Measurements from ENCODE around the gene REC8.

REC8 gene

DNA sequence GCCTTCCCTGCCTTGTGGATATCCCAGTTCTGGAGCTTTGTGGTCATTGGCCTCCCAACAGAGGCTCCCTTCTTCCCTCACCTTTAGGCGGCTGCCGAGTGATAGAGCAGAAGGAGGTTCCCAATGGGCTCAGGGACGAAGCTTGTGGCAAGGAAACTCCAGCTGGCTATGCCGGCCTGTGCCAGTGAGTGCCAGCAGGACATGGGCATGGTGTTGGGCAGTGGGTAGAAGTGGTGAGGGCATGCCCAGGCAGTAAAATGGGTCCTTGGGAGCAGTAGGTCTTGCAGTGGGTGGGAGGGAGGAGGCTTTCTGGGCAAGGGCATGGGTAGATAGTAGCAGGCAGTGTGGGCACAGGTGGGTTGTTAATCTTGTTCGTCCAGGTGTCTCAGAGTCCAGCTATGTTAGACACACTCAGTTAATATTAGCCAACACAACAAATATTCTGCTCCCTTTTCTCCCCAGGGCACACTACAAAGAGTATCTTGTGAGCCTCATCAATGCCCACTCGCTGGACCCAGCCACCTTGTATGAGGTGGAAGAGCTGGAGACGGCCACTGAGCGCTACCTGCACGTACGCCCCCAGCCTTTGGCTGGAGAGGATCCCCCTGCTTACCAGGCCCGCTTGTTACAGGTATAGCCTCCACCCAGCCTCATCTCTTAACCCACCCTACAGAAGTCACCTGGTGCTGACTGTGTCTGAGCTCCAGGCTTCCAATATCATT, 11.9 kb upstream of the REC8 start:
- no peak for DNase-seq (ENCODE audit: low spot score)

DNA sequence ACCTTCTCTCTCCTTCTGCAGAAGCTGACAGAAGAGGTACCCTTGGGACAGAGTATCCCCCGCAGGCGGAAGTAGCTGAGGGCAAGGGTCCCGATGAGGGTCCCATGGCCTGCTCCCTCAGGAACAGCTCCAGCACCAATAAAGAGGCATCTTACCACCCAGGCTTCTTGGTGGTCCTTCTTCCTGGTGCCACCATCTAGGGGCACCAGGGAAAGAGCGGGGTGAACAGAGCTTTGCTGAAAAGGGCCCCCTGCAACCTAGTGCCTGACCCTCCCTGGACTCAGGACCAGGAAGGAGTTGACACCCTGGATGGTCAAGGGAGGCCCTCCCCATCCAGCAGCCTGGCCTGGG, 11.4 kb upstream of the REC8 start:
- DNase-seq (ENCODE audit: low spot score) = no peak

DNA sequence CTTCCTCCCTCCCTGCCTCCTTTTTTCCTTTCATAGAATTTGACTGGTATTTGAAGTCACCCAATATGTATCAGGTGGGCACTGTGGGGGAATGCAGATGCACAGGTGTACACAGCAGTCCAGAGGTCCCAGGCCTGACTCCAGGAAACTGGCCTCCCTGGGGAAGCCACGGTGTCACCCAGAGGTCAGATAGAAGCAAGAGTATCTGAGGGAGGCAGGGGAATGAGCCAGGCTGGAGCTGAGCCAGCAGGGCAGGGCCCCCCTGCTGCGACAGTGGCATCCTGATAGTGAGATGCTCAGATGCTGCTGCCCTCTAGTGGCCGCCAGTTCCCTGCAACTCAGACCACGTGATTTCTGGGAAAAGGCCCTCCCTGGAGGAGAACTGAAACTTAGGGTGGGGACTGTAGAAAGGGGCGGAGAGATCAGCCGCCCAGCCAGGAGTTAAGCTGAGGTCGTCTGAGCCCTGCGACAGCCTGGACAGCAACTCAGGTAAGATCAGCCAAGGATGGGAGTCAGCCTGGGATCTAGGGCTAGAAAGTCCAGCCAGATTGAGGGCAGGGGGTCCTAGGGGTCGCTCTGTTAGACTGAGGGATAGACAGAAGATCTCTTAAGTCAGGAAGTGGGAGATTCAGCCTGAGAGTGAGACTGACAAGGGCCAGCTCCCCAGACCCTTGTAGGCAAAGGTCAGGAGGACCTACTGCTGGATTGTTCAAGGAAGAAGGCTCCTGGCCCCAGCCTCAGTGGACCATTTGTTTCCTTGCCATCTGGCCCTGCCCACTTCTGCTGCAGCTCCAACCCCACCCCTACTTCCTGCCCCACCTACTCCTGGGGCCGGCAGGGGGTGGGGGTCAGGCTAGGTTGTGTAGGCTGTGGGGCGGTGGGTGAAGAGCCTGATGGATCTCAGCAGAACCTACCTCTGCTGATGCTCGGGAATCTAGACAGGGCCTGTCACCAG, 10.8 kb upstream of the REC8 start, which contains the start of gene IRF9:
Gene IRF9 (plus strand): TSS at position 416 of the 955 bp plus-strand sequence. CDS start 880 bp downstream, outside the sequence.
- peak; percentile 95 for DNase-seq (ENCODE audit: low spot score)

DNA sequence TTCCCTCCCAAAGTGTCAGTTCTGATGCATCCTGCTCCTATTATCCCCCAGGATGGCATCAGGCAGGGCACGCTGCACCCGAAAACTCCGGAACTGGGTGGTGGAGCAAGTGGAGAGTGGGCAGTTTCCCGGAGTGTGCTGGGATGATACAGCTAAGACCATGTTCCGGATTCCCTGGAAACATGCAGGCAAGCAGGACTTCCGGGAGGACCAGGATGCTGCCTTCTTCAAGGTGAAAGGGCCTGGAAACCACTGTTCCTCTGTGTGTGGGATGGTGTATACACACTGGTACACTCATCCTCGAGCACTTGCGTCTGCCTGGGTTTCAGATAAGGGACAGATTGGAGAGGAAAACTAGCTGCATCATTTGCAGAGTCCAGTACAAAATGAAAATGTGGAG, 9.8 kb upstream of the REC8 start:
- DNase-seq (ENCODE audit: low spot score) = no peak

DNA sequence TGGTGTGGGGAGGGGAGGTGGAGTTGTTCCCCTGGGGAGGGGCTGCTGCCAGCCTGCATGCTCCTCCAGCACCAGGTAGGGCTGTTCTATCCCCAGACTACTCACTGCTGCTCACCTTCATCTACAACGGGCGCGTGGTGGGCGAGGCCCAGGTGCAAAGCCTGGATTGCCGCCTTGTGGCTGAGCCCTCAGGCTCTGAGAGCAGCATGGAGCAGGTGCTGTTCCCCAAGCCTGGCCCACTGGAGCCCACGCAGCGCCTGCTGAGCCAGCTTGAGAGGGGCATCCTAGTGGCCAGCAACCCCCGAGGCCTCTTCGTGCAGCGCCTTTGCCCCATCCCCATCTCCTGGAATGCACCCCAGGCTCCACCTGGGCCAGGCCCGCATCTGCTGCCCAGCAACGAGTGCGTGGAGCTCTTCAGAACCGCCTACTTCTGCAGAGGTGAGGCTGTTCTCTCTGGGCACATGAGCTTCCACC, 7.3 kb upstream of the REC8 start:
- DNase-seq (ENCODE audit: low spot score) = no peak

DNA sequence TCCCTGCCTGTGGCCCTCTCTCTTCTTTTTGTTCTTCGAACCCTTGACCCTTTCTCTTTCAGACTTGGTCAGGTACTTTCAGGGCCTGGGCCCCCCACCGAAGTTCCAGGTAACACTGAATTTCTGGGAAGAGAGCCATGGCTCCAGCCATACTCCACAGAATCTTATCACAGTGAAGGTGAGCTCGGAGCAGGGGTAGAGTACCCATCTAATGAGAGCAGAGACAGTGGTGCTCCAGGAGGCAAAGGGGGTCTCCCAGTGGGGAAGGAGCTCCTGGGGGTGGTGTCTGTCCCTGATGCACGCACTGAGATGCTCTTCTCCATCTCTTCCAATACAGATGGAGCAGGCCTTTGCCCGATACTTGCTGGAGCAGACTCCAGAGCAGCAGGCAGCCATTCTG, 6.1 kb upstream of the REC8 start:
- no peak for DNase-seq (ENCODE audit: low spot score)

DNA sequence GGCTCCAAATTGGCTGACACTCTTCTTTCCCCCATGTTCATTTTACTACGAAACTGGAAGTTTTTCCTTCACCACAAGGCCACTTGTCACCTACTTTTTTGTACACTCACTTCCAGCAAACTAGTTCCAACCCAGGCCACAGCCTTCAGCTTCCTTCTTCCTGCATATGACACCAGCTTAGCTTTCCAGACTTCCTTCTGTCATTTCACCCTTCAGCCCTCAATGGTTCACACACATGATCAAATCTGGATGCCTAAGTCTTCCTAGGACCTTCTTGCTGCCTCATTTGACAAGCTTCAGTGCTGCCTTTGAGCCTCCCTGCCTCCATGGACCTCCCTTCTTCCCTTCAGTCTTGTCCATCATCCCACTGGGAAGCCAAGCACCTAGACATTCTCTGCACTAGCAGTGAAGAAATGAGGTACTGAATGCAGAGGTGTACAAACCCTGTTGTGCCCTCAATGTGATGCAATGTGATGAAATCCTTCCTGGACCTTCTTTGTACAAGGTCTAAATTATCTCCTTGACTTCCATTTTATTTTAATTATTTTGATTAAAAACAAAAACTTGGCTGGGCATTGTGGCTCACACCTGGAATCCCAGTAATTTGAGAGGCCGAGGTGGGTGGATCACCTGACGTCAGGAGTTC, 4.3 kb upstream of the REC8 start:
- DNase-seq (ENCODE audit: low spot score) = no peak

DNA sequence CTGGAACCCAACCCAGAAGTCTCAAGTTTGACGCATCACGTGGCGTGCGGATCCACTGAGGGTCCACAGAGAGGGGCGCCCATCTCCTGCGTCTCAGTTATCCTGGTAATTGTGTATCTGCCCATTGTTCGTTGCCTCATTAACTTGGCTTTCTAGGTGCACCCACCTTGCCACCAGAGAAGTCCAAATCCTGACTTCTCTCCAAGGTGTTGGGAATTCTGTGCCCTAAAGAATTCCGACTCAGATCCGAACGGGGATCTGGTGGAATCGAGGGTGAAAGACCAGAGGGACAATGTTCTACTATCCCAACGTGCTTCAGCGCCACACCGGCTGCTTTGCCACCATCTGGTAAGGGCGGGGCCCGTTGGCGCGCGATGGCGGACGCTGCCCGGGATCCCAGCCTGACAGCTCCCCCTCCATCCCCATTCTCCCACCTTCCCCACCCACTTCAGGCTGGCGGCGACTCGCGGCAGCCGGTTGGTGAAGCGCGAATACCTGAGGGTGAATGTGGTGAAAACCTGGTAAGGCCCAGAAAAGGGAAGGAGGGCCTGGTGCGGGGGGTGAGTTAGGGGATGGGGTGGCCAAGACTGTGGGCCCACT, 481 bp downstream of the REC8 start:
- no peak for DNase-seq (ENCODE audit: low spot score)

DNA sequence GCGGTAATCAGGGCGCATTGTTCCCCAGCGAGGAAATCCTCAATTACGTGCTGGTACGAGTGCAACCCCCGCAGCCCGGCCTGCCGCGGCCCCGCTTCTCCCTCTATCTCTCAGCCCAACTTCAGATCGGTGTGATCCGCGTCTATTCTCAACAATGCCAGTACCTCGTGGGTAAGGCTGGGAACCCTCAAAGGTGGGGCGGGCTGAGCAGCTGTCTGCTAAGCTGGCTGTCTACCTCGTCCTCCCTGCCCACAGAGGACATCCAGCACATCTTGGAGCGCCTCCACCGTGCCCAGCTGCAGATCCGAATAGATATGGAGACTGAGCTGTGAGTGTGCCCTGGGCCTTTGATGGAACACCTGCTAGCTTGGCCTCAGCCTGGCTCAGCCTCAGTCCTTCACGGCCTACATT, 996 bp downstream of the REC8 start:
- DNase-seq (ENCODE audit: low spot score) = no peak

DNA sequence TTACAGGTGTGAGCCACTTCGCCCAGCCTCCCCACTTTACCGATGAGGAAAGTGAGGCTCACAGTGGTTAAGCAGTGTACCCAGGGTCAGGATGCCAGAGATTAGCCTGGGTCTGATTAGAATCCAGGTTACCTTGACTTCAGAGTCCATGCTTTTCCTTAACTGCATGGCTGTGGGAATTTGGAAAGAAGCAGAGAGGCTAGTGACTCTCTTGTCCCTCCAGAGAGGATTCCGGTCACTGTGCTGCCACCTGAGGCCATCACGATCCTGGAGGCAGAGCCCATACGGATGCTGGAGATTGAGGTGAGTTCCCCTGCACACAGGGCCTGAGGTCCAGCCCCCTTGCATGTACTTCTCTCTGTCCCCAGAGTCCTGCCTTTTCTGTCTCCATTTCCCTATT, 4.7 kb downstream of the REC8 start:
- DNase-seq (ENCODE audit: low spot score) = no peak

DNA sequence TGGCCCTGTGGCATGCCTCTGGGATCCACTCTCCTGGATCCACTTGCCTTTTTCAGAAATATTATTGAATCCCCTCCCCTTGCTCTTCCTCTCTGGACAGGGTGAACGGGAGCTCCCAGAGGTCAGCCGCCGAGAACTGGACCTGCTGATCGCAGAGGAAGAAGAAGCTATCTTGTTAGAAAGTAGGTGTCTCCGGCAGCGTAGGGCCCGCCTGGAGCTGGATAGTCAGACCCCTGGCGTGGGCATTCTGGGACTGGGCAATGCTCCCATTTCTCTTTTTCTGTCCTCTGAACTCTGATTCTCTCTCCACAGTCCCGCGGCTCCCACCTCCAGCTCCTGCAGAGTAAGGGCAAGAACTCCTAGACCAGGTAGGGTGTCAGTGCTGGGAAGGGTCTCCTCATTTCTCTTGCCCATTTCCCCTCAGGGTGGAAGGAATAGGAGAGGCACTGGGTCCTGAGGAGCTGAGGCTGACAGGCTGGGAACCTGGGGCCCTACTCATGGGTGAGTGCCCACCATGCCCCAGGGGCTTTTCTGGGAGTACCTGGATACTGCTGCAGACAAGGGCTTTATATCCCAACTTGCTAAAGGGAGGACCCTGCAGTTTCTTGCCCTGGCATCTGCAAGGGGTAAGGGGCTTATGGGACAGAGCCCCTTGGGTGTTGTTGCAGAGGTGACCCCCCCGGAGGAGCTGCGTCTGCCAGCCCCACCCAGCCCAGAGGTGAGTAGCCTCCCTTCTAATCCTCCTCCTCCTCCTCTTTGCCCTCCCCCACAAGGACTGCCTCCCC, 5.4 kb downstream of the REC8 start:
- no peak for DNase-seq (ENCODE audit: low spot score)

DNA sequence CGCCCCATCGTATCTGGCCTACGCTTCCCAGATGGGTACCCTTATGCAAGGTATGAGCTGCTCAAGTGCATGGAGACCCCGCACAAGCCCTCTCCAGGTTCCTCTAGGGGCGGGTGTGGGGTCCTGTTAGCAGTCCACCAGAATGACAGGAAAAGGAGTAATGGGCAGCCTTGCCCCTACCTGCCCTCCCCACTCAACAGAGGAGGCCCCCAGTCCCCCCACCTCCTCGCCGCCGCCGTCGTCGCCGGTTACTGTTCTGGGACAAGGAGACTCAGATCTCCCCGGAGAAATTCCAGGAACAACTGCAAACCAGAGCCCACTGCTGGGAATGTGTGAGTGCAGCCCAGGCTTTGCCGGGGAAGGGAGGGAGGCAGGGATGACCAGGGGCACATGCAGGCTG, 6.0 kb downstream of the REC8 start:
- DNase-seq (ENCODE audit: low spot score) = no peak

DNA sequence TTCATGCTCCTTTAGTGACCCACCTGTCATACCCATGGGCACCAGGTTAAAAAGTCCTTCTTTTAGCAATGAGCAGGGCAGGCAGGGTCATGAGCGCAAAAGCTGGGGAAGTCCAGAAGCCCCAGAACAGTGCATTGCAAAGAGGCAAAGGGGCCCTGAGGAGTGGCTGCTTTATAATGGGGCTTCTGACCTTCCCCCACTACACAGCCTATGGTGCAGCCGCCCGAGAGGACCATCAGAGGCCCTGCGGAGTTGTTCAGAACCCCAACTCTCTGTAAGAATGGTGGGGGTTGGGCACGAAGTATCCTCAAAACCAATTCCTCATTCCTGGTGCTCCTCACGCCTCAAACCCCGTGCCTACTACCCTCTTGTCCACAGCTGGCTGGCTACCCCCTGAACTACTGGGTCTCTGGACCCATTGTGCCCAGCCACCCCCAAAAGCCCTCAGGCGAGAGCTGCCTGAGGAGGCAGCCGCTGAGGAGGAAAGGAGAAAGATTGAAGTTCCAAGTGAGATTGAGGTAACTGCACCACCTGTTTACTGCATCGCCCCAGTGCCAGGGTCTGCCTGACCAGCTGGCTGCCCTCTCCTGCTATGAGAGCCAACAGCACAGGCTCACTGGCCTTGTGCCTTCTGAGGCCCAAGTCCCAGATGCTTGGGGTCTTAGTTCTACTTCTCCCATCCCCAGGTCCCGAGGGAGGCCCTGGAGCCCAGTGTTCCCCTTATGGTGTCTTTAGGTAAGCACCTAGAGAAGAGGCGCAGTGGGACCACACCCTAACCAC, 6.7 kb downstream of the REC8 start:
- DNase-seq (ENCODE audit: low spot score) = no peak

DNA sequence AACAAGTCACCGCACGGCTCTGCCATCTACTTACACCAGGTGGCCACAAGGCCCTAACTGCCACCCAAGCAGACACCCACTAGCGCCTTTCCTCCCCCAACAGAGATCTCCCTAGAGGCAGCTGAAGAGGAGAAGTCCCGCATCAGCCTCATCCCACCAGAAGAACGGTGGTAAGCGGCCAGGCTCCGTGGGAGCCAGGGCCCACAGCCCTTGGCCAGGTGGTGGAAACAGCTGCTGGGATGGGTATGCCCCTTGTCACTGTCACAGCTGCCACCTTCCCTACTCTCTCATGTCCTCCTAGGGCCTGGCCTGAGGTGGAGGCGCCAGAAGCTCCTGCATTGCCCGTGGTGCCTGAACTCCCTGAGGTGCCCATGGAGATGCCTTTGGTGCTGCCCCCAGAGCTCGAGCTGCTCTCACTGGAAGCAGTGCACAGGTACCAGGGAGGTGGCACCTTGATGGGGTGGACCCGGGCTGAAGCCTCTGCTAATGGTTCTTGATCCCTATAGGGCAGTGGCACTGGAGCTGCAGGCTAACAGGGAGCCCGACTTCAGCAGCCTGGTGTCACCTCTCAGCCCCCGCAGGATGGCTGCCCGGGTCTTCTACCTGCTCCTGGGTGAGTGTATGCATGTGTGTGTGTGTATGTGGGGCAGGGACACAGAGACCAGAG, 7.5 kb downstream of the REC8 start:
- no peak for DNase-seq (ENCODE audit: low spot score)

DNA sequence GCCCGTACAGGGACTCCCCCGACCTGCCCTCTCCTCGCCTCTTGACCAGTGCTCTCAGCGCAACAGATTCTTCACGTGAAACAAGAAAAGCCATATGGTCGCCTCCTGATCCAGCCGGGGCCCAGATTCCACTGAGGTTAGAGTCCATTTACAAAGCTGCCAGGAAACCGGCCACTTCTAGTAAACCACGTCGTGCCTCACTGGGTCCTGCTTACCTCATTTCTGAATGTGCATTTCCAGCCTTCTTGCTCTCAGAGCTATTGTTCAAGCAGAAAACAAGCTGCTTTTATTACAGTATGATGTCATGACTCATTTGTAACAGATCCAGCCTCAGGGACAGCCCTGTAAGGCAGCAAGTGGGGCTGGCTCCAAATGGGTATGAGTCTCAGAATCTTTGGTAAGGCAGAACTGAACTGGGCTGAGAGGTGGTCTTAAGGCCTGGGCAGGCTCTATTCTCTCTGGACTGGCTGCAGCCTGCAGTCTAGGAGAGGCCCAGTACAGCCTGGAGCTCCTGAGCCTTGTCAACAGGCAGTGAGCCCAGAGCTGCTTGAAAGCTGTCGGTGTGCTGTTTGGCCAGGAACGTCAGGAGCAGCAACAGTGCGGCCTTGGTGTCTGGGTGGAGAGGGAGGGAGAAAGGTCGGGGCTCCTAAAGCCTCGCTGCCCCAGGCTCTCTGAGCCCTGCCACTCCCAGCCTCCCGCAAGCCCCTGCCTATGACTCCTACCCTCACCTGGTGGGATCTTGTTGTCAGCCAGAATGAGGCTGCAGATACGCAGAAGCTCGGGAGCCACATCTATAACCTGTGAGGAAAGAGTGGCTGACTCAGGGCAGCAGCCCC, 8.3 kb downstream of the REC8 start:
- DNase-seq (ENCODE audit: low spot score) = peak; percentile 65

DNA sequence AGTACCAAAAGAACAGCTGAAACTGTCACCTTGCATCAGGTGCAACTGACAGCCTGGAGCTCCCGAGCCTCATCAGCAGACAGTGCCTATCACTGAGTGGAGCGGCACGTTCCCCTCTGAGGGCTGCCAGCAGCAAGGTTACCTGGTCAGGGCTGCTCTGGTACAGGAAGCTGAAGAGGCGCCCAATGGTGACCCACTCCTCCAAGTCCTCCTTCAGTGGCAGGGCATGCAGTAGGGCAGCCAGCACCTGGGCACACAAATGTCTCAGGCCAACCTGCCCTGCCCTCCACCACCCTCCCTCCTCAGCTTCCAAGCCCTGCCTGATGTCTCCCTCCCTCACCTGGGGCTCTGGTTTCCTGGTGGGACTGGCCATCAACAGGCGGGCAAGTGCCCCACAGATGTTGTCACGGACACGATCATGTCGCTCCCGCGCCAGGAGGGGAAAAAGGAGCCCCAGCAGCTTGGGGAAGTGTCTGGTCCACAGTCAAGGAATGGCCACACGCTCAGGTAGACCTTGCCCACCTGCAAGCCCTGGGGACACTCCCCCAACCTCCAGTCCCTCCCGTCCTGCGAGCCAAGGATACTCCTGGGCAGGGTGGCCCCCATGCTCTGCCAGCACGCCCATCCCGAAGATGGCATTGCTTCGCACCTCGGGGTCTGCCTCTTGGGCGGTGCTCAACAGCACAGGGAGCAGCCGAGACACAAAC, 9.6 kb downstream of the REC8 start:
- no peak for DNase-seq (ENCODE audit: low spot score)

DNA sequence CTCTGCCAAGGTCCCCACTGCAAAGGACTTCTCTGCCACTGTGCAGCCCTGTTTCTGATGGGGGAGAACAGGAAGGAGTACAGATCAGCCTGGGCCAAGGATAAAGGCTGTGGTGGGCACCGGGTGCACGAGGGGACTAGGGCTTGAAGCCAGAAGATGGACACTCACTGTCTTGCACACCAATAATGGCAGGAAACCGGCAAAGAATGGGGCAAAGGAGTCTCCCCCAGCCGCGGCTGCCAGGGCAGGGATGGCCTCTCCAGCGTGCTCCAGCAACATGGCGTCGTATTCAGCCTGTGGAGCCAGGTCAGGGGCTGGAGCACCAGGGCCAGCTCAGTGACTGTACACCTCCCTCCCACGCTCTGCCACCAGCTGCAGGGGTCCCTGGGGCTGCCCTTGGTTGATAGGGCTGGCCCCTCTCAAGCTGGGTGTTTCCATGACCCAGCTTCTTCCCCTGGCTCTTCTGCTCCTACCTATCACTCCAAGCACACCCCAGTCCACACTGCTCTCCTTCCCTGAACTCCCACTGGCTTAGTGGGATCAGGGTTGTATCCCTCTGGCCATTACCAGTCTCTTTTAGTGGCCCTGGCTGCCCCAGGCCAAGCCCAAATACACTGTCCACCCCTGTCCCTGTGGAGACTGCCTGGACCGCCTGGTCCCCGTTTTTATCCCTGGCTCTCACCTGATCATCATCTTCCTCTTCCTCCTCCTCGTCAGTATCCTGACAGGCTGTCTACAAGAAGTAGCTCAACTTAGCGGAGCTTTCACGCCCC, 10.4 kb downstream of the REC8 start:
- DNase-seq (ENCODE audit: low spot score) = no peak

DNA sequence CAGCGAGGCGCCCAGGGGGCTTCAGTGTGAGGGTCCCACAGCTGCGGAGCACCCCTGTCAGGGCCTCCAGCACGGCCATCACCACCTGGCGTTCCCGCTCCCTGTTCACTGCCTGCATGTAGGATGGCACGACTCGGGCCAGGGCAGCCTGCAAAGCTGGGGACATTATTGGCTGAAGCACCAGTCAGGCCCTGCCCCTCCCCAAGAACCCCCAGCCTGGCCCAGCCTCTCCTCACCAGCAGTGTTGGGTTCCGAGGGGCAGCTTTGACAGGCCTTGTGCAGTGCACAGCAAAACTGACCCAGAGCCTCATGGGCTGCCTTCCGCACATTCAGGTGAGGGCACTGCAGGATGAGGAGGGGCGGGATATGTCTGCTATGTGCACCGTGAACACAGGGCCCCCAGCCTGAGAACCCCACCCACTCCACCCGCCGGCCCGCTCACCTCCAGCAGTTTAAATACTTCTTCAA, 11.2 kb downstream of the REC8 start:
- DNase-seq (ENCODE audit: low spot score) = no peak

All from GM03348 (cell line).